Measurements from ENCODE around the gene MORN1.

DNA sequence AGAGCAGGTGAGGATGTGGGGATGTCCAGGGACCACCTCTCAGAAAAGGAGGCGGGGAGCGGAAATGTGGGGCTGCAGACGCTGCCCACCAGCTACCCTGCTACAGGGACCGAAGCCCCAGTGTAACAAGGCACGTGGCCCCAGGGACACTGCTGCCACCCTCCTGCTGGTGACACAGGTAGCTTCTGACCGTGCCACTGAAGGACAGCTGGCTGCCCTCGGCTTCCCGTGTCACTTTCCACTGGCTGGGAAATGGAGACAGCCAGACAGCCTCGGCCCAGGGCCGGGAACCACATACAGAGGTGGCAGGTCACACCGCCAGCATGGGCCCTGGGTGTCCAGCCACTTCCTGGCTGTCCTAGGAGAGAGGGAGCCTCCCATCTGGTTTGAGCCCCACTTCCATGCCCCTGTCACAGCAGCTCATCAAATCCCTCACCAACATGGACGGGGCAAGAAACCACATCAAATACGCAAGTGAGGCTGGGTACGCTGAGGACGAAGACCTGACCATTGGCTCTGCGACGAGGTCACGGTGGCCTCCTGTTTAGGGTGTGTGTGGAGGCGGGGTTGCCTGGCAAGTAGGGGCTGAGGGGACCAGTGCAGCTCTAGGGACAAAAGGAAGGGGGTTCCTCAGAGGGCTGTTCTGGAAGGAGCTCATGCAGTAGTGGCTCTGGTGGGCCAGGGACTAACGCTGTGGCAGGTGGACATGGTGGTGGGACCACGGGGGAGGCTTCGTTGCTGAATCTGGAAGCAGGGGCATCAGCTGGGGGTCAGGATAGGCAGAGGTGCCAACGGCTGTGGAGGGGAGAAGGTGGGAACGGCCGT, 16.0 kb upstream of the MORN1 start:
- no peak for TF ChIP-seq POLR2A (IDR thresholded peaks at IDR 0.05; ENCODE audit: low read depth, low read length)
- TF ChIP-seq POU2F2 (IDR thresholded peaks at IDR 0.05; ENCODE audit: low read depth, low read length), result no peak

Measured in GM12891 (cell line).